GM10248 (cell line): ENCODE results near the gene XRCC6.
"Not testable (repeated sequence)": the region's sequence is repeated elsewhere in the genome, so short reads cannot be mapped to it uniquely, and the experiment has no call there.

ENCODE experiments used
- CTCF ChIA-PET: fragments of 300-600 bp; sonication (Branson Sonifier 250); formaldehyde crosslinking; extraction: SDS; loops from one replicate; lab custom pipeline; 2021; ENCODE audit warnings: antibody characterized with exemption; lab: Yijun Ruan, JAX
- POLR2A ChIA-PET: fragments of 350-650 bp; sonication (Branson Sonifier 250); formaldehyde crosslinking; extraction: SDS; loops from one replicate; lab custom pipeline; 2020; ENCODE audit warnings: antibody characterized with exemption; lab: Yijun Ruan, JAX
- DNase-seq: peaks from one replicate; pipeline ENCODE4 v3.0.0; 2012; ENCODE audit errors: extremely low spot score
- TF ChIP-seq, protein P1 (sequence below): IDR thresholded peaks from 2 replicates; pipeline ENCODE4 v1.5.1; 2012; ENCODE audit warnings: mild to moderate bottlenecking, low read depth; ENCODE audit errors: extremely low read depth, missing control alignments, control extremely low read depth

XRCC6 gene

DNA sequence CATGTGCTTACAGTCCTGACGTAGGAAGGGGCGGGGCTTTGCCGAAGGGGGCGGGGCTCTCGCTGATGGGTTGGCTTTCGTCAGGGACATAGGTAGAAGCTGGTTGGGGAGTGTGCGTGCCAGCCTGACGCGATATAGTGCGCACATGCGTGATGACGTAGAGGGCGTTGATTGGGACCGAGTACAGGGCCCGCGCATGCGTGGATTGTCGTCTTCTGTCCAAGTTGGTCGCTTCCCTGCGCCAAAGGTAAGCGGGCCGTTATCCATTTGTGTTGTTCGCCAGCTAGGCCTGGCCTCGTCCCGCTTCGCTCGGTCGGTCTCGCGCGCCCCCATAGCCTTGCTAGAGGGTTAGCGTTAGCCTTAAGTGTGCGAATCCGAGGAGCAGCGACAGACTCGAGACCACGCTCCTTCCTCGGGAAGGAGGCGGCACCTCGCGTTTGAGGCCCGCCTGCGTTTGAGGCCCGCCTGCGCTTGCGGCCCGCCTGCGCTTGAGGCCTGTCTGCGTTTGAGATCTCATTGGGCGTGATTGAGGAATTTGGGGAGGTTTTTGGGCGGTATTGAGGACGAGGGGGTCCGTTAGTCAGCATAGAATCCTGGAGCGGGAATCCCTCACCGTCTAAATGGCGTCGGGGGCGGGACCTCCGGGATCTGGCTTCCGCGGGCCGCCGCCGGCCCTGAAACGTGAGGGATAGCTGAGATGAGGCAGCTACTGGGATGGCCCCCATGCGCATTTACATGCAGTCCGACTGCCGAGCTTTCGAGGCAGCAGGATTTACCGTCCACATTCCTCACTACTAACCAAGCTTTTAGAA is at the start of gene XRCC6:
Gene XRCC6 (plus strand): TSS at position 197 of the 812 bp plus-strand sequence. CDS start 710 bp downstream, outside the sequence.
- peak; percentile 100 for DNase-seq
- POLR2A ChIA-PET = interaction anchor here (0.6 to 2.0 kb wide), 4 partner anchors 13 to 325 kb away, joined by 3 to 6 read pairs (median 4); partner anchors contain the start of genes PMM1 and TOB2
- CTCF ChIA-PET = interaction anchor here (1.0 to 1.5 kb wide), 4 partner anchors 20 to 320 kb away, joined by 3 to 5 read pairs (median 4); no protein-coding TSS in a partner anchor
- TF ChIP-seq, protein P1, sequence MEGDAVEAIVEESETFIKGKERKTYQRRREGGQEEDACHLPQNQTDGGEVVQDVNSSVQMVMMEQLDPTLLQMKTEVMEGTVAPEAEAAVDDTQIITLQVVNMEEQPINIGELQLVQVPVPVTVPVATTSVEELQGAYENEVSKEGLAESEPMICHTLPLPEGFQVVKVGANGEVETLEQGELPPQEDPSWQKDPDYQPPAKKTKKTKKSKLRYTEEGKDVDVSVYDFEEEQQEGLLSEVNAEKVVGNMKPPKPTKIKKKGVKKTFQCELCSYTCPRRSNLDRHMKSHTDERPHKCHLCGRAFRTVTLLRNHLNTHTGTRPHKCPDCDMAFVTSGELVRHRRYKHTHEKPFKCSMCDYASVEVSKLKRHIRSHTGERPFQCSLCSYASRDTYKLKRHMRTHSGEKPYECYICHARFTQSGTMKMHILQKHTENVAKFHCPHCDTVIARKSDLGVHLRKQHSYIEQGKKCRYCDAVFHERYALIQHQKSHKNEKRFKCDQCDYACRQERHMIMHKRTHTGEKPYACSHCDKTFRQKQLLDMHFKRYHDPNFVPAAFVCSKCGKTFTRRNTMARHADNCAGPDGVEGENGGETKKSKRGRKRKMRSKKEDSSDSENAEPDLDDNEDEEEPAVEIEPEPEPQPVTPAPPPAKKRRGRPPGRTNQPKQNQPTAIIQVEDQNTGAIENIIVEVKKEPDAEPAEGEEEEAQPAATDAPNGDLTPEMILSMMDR = no peak

DNA sequence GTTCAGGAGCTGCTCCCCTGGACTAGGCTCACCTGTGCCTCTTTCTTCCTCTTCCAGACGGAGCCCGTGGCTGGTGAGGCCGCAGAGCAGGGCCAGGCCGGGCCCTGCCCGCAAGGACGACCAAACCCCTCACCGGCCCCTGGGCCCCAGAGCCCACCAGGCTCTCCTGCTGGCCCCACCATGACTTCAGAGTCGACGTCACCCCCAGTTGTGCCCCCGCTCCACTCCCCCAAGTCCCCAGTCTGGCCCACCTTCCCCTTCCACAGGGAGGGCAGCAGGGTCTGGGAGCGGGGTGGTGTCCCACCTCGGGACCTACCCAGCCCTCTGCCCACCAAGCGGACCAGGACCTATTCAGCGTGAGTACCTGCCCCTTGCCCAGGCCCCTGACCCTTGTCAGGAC is 49.3 kb upstream of the XRCC6 start:
- no peak for DNase-seq
- CTCF ChIA-PET = no interaction called here
- POLR2A ChIA-PET = no interaction called here
- TF ChIP-seq, protein P1 = no peak

DNA sequence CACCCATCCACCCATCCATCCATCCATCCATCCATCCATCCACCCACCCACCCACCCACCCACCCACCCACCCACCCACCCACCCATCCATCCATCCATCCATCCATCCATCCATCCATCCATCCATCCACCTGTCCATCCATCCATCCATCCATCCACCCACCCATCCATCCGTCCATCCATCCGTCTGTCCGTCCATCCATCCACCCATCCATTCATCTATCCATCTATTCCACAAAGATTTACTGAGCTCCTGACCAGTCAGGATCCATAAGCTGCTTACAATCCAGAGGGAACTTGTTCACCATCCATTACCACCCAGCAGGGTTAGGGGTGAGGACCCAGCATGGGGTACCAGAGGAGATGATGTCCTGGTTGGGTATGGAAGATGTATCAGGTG is 48.8 kb upstream of the XRCC6 start:
- POLR2A ChIA-PET, DNase-seq: not testable (repeated sequence)
- CTCF ChIA-PET = interaction anchor here (1.2 kb wide), 1 partner anchor 17 kb away, joined by 3 read pairs; the partner anchor contains the start of gene PMM1

DNA sequence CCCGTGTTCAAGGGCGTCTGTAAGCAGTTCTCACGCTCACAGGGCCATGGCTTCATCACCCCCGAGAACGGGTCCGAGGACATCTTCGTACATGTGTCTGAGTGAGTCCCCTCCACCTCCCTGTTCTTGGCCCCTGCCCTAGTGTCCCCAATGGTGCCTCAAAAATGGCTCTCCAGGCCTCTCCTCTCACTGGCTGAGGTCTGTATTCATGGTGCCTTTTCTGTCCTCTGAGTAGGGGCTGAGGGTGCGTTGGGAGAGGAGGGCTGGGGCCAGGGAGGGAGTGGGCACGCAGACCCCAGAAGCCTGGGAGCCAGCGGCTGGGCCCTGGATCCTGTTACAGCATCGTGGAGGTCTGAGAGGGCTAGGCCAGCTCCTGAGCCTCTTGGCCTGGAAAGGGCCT is 47.4 kb upstream of the XRCC6 start:
- TF ChIP-seq, protein P1 = no peak
- no peak for DNase-seq
- POLR2A ChIA-PET = no interaction called here
- CTCF ChIA-PET = interaction anchor here (1.2 kb wide), 3 partner anchors 11 to 16 kb away, joined by 3 to 4 read pairs (median 3); partner anchors contain the start of gene PMM1

DNA sequence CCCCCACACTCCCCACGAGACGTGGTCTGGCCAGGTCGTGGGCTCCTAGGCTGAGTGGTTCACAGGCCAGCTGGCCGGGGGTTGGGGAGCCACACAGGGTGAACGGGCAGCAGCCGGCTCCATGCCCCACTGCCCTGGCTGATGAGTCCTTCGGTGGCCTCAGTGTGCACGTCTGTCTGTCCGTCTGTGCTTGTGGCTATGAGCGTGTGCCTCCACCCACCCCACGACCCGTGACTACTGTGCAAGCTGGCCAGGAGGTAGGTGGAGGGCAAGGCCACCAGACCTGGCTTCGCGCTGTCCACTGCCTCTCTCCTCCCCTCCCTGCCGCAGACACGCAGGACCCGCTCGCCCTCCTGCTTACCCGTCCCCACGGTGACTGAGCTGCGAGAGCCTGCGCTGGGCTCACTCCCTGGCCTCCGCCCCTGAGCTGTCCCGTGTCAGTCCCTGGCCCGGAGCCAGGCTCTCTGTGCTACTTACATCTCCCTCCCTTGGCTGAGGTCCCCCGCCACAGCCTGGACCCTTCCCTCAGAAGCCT is 46.2 kb upstream of the XRCC6 start:
- CTCF ChIA-PET = interaction anchor here (1.2 kb wide), 1 partner anchor 14 kb away, joined by 4 read pairs; the partner anchor contains the start of gene PMM1
- no peak for DNase-seq
- POLR2A ChIA-PET = no interaction called here
- TF ChIP-seq, protein P1 = no peak

DNA sequence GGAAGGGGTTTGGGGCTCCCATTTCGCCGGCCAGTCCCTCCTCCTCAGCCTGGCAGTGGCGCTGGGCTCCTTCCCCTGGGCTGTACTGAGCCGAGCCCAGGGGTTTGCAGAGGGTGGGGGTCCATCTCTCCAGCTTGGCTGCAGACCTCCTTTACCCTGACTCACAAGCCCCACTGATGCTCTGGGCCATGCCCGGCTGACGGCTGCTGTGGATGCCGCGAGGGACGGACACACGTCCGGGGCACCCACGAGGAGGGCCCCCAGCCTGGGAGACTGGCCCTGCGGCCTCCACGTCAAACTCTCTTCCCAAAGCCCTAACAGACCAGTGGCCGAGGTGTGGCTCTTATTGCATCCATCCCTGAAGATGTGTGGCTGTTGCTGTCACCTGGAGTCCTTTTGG is 45.6 kb upstream of the XRCC6 start:
- DNase-seq = no peak
- POLR2A ChIA-PET = no interaction called here
- TF ChIP-seq, protein P1 = no peak
- CTCF ChIA-PET = interaction anchor here (1.1 kb wide), 1 partner anchor 172 kb away, joined by 4 read pairs; no protein-coding TSS in a partner anchor
